HG03103 (cell line): ENCODE results near the gene ZNF750.

Source experiments
- ATAC-seq: cut with Tn5 transposase; IDR thresholded peaks from one replicate; pipeline ENCODE4 v1.9.1; 2021; ENCODE audit warnings: low read depth; ENCODE audit not compliant: unreplicated experiment

ZNF750 gene

DNA sequence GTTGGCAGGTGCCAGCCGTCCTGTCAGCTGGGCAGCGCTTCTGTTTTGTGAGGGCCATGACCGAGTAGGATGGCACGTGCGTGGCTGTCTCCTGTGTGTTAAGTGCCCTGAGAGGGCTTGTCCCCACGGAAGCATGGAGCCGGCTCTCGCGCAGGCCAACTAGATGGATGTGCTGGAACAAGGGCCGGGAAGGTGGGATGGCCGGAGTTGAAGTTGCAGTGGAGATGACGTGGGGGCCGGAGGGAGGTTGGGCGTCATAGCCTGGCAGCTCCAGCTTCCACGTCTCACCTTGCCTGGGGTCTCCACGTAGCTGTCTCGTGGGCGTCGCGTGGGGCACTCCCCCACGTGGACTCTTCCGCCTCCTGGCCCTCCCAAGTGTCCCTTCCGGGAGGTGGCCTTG, 60.3 kb downstream of the ZNF750 start:
- ATAC-seq: no peak
